GM19463 (cell line): ENCODE results near the gene CHCHD6.
A peak's percentile ranks its signal among the peaks of the same experiment; 100 is the strongest.

Experiments
- ATAC-seq: cut with Tn5 transposase; IDR thresholded peaks from one replicate; pipeline ENCODE4 v1.9.1; 2021; ENCODE audit warnings: mild to moderate bottlenecking, moderate library complexity; ENCODE audit not compliant: unreplicated experiment

Gene CHCHD6

GRCh38 chr3:126704494-126705214, 614 bp downstream of the CHCHD6 start:
- ATAC-seq = peak; percentile 4

GRCh38 chr3:126706631-126707030, 2.6 kb downstream of the CHCHD6 start:
- no peak for ATAC-seq

- no peak for ATAC-seq
Observed at GRCh38 chr3:126711121-126711760, 7.2 kb downstream of the CHCHD6 start.

GRCh38 chr3:126713199-126713598, 9.2 kb downstream of the CHCHD6 start:
- no peak for ATAC-seq

GRCh38 chr3:126714276-126714900, 10.3 kb downstream of the CHCHD6 start:
- ATAC-seq = no peak

GRCh38 chr3:126714921-126715320, 10.9 kb downstream of the CHCHD6 start:
- no peak for ATAC-seq

GRCh38 chr3:126715432-126715831, 11.4 kb downstream of the CHCHD6 start:
- no peak for ATAC-seq

GRCh38 chr3:126716057-126716456, 12.0 kb downstream of the CHCHD6 start:
- ATAC-seq = no peak

- no peak for ATAC-seq
Observed at GRCh38 chr3:126718561-126719445, 14.8 kb downstream of the CHCHD6 start.

GRCh38 chr3:126720596-126720995, 16.6 kb downstream of the CHCHD6 start:
- ATAC-seq = no peak

- no peak for ATAC-seq
Observed at GRCh38 chr3:126721246-126721645, 17.2 kb downstream of the CHCHD6 start.

- no peak for ATAC-seq
Observed at GRCh38 chr3:126723237-126723636, 19.2 kb downstream of the CHCHD6 start.

- ATAC-seq = no peak
Observed at GRCh38 chr3:126723801-126724200, 19.8 kb downstream of the CHCHD6 start.

- ATAC-seq = no peak
Observed at GRCh38 chr3:126728680-126729079, 24.6 kb downstream of the CHCHD6 start.

- ATAC-seq = no peak
Observed at GRCh38 chr3:126730376-126730775, 26.3 kb downstream of the CHCHD6 start.

GRCh38 chr3:126731044-126731443, 27.0 kb downstream of the CHCHD6 start:
- ATAC-seq = no peak

- ATAC-seq = no peak
Observed at GRCh38 chr3:126732281-126733060, 28.4 kb downstream of the CHCHD6 start.

- no peak for ATAC-seq
Observed at GRCh38 chr3:126733061-126733430, 29.0 kb downstream of the CHCHD6 start.

GRCh38 chr3:126734106-126734723, 30.2 kb downstream of the CHCHD6 start:
- no peak for ATAC-seq

- no peak for ATAC-seq
Observed at GRCh38 chr3:126737527-126737926, 33.5 kb downstream of the CHCHD6 start.
